ENCODE measurements around the gene AIG1.

Gene AIG1

GRCh38 chr6:143346004-143346403, 285.3 kb downstream of the AIG1 start:
- no peaks in the 10 kb centered on the region for H3K79me2 ChIP-seq (ENCODE audit: low read length)
- H3K4me3 ChIP-seq (ENCODE audit: low read length): no peak overlapping the region
- H3K36me3 ChIP-seq (replicated peaks; ENCODE audit: insufficient read depth, low read length): no peaks in the 10 kb centered on the region
- H3K4me2 ChIP-seq (ENCODE audit: low read depth, low read length): no peak overlapping the region
- no peaks in the 10 kb centered on the region for H3K27me3 ChIP-seq (replicated peaks; ENCODE audit: insufficient read depth, low read length)
- no peak for DNase-seq
- no peak for TF ChIP-seq EZH2phosphoT487 (IDR thresholded peaks at IDR 0.05; ENCODE audit: low read length)
- TF ChIP-seq CTCF (IDR thresholded peaks at IDR 0.05; ENCODE audit: low read length): no peak
- no peak for TF ChIP-seq EZH2 (optimal IDR thresholded peaks at IDR 0.05; ENCODE audit: low read depth, low read length)
- H3K9me3 ChIP-seq (replicated peaks; ENCODE audit: insufficient read depth, low read length): no peaks in the 10 kb centered on the region
- H4K20me1 ChIP-seq (ENCODE audit: insufficient read depth, low read length): no peaks in the 10 kb centered on the region
- H3F3A ChIP-seq (ENCODE audit: insufficient read depth, low read length): no peaks in the 10 kb centered on the region
- H3K9me2 ChIP-seq (replicated peaks; ENCODE audit: insufficient read depth, low read length): no peaks in the 10 kb centered on the region
- no peaks in the 10 kb centered on the region for H3K4me1 ChIP-seq (ENCODE audit: low read length)
- no peak overlapping the region for H2AFZ ChIP-seq (ENCODE audit: low read length)
- no peak overlapping the region for H3K27ac ChIP-seq (ENCODE audit: low read length)
- no peak overlapping the region for H3K9ac ChIP-seq (ENCODE audit: low read length)

- Histone ChIP-seq H2AFZ (ENCODE audit: low read length) (no peak overlapping the region), H3K36me3 (replicated peaks; ENCODE audit: insufficient read depth, low read length) (no peaks in the 10 kb centered on the region), H3K4me3 (ENCODE audit: low read length) (no peak overlapping the region), H3K9me2 (replicated peaks; ENCODE audit: insufficient read depth, low read length) (no peaks in the 10 kb centered on the region), H3K4me1 (ENCODE audit: low read length) (no peaks in the 10 kb centered on the region), H3F3A (ENCODE audit: insufficient read depth, low read length) (no peaks in the 10 kb centered on the region), H3K79me2 (ENCODE audit: low read length) (no peaks in the 10 kb centered on the region), H4K20me1 (ENCODE audit: insufficient read depth, low read length) (no peaks in the 10 kb centered on the region), H3K4me2 (ENCODE audit: low read depth, low read length) (no peak overlapping the region), H3K27me3 (replicated peaks; ENCODE audit: insufficient read depth, low read length) (no peaks in the 10 kb centered on the region), H3K27ac (ENCODE audit: low read length) (no peak overlapping the region), H3K9ac (ENCODE audit: low read length) (no peak overlapping the region), H3K9me3 (replicated peaks; ENCODE audit: insufficient read depth, low read length) (no peaks in the 10 kb centered on the region)
- DNase-seq: no peak
- TF ChIP-seq EZH2 (optimal IDR thresholded peaks at IDR 0.05; ENCODE audit: low read depth, low read length) (no peak), EZH2phosphoT487 (IDR thresholded peaks at IDR 0.05; ENCODE audit: low read length) (no peak), CTCF (IDR thresholded peaks at IDR 0.05; ENCODE audit: low read length) (no peak)
Observed at GRCh38 chr6:143348531-143348930, 287.8 kb downstream of the AIG1 start.

GRCh38 chr6:143349530-143349929, 288.8 kb downstream of the AIG1 start:
- TF ChIP-seq EZH2phosphoT487 (IDR thresholded peaks at IDR 0.05; ENCODE audit: low read length) (no peak), CTCF (IDR thresholded peaks at IDR 0.05; ENCODE audit: low read length) (no peak), EZH2 (optimal IDR thresholded peaks at IDR 0.05; ENCODE audit: low read depth, low read length) (no peak)
- Histone ChIP-seq H3K9me3 (replicated peaks; ENCODE audit: insufficient read depth, low read length) (no peaks in the 10 kb centered on the region), H3K36me3 (replicated peaks; ENCODE audit: insufficient read depth, low read length) (no peaks in the 10 kb centered on the region), H4K20me1 (ENCODE audit: insufficient read depth, low read length) (no peaks in the 10 kb centered on the region), H3K9me2 (replicated peaks; ENCODE audit: insufficient read depth, low read length) (no peaks in the 10 kb centered on the region), H3K4me3 (ENCODE audit: low read length) (no peak overlapping the region), H3K27me3 (replicated peaks; ENCODE audit: insufficient read depth, low read length) (no peaks in the 10 kb centered on the region), H3K79me2 (ENCODE audit: low read length) (no peaks in the 10 kb centered on the region), H3K4me2 (ENCODE audit: low read depth, low read length) (no peak overlapping the region), H3K9ac (ENCODE audit: low read length) (no peak overlapping the region), H3K27ac (ENCODE audit: low read length) (no peak overlapping the region), H3F3A (ENCODE audit: insufficient read depth, low read length) (no peaks in the 10 kb centered on the region), H2AFZ (ENCODE audit: low read length) (no peak overlapping the region), H3K4me1 (ENCODE audit: low read length) (no peaks in the 10 kb centered on the region)
- no peak for DNase-seq

Data from MM.1S (cell line).